ENCODE measurements around the gene ZNF548.

Gene ZNF548

DNA sequence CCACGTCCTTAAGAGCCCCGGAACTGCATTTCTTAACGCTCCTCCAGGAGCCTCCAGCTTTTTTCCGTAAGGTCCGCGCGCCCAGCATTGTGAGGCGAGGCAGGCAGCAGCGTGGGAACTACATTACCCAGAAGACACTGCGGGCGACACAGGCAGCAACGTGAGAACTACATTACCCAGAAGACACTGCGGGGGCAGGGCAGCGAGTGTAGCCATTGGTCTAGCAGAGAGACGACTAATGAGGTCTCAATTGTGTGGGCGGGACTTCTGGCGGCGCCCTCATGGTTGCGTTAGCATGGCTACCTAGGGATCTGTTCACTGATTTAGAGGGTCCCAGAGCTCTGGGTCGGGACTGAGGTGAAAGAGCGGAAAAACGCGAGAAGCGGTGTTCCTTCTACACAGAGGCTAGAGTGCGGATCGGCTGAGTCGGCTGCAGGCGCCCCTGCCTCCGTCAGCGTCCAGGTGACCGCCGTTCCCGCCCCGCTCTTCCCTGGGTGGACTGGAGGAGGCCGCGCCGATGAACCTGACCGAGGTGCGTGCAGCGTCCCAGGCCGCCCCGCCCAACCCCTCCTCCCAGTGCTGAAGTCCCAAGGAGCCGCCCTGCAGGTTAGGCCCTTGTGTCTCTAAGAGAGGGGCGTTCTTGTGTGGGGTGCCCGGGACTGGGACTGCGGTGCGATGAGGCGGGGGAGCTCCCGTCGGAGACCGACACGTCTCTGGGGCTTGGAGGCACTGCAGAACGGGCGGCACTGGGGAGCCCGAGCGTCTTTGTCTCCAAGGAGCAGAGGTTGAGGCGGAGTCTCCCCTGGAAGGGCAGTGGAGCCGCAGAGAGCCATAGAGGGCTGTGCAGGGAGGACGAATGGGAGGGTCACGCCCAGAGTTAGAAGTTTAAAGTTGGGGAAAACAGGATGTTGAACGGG is 45.7 kb downstream of the ZNF548 start, which contains the start of gene ZNF749:
TSS of gene ZNF749 (plus strand) at position 264 of the 917 bp plus-strand sequence. CDS start at position 518, 254 bp downstream.
- TF ChIP-seq, protein P1, sequence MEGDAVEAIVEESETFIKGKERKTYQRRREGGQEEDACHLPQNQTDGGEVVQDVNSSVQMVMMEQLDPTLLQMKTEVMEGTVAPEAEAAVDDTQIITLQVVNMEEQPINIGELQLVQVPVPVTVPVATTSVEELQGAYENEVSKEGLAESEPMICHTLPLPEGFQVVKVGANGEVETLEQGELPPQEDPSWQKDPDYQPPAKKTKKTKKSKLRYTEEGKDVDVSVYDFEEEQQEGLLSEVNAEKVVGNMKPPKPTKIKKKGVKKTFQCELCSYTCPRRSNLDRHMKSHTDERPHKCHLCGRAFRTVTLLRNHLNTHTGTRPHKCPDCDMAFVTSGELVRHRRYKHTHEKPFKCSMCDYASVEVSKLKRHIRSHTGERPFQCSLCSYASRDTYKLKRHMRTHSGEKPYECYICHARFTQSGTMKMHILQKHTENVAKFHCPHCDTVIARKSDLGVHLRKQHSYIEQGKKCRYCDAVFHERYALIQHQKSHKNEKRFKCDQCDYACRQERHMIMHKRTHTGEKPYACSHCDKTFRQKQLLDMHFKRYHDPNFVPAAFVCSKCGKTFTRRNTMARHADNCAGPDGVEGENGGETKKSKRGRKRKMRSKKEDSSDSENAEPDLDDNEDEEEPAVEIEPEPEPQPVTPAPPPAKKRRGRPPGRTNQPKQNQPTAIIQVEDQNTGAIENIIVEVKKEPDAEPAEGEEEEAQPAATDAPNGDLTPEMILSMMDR (conservative IDR thresholded peaks at IDR 0.05), result no peak
- TF ChIP-seq ZFX (IDR thresholded peaks at IDR 0.05), result peak; percentile 72
- H3K27ac ChIP-seq, result peak within 1 kb of the TSS; percentile 70

DNA sequence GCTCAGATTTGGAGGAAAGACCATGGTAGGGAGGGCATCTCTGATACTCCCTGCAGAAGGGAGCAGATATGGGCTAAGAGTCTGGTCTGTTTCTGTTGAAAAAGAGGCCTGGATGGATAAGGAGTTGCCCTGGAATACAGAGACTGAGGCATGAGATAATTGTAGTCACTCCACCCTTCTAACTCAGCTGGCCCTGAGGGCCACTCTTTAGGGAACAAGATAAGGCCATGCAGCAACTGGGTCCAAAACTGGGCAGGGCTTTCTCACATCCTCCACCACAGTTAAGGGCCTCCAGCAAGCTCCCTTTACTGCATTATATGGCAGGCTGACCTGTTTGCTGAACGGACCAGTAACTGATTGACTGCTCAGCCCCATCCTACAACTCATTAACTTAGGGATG is 46.8 kb downstream of the ZNF548 start:
- TF ChIP-seq, protein P1 (conservative IDR thresholded peaks at IDR 0.05), result no peak
- TF ChIP-seq ZFX (IDR thresholded peaks at IDR 0.05), result no peak
- H3K27ac ChIP-seq, result no peak overlapping the region; the same call in 1 of the 2 replicates

DNA sequence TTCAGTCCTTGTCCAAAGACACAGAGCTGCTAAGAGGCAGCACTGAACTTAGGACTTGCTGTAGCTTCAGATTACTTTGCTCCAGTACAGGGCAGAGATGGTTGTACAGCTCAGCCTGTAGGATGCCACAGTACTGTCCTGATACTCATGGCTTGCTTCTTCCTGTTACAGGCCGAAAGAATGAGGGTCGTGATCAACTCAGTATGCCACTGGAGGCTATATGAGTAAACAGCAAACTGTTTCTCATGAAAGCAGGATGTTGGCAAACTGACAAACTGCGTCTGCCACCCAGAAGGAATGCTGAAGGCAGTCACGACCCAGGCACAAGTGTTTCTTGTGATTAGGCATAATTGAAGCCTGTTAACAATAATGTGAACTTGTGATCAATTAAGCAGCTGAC is 48.3 kb downstream of the ZNF548 start:
- H3K27ac ChIP-seq, result no peak overlapping the region
- TF ChIP-seq, protein P1 (conservative IDR thresholded peaks at IDR 0.05), result no peak
- TF ChIP-seq ZFX (IDR thresholded peaks at IDR 0.05), result no peak

DNA sequence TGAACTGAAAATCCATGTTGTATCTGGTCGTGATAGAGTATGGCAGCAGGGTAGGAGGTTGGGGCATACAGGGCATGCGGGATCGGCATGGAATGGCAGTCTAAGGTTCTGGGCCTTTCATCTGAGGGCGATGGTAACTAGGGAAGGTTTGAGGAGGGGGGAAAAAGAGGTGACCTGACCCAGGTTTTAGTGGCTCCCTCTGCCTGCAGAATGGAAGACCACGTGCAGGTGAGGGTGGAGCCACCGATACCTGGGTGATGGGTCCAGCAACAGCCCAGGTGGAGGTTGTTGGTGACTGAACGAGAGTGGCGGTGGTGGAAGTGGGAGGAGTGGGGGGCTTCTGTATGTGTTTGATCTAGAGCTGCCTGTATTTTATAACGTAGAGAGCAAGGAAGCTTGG is 49.3 kb downstream of the ZNF548 start:
- no peak for TF ChIP-seq ZFX (IDR thresholded peaks at IDR 0.05)
- TF ChIP-seq, protein P1 (conservative IDR thresholded peaks at IDR 0.05), result no peak
- no peak overlapping the region for H3K27ac ChIP-seq

DNA sequence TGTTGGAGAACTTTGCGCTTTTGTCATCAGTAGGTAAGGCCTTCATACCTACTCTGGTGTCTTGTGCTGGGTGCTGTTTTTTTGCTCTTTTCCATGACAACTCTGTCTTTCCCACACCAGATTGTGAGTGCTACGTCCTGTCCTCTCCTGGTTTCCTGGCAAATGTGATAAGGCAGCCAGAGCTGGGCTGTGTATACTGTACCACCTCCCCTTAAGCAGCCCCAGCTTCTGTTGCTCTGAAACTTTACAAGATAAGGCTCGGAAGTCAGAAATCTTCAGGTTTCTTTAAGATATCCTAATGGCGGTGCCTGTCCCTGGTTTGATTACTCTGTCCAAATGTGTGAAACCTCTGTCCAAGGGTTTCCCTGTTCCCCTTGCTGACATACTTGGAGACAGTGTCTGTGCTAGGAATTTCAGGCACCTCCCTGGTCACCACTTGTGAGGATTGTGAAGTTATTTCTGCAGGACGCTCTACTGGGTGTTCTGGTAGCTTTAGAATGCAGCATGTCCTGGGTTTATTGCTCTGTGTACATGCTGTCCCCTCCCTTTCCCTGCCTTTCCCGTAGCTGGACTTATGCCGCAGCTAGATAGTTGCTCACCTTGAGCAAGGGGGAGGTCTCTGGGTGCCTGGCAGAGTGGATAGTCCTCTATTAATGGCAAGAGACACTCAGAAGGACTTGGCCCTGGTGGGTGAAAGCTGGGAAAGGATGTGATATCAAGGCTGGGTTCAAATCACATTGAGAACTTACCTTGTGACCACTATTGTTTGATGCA is 52.5 kb downstream of the ZNF548 start:
- H3K27ac ChIP-seq, result no peak overlapping the region
- no peak for TF ChIP-seq ZFX (IDR thresholded peaks at IDR 0.05)
- TF ChIP-seq, protein P1 (conservative IDR thresholded peaks at IDR 0.05), result no peak

DNA sequence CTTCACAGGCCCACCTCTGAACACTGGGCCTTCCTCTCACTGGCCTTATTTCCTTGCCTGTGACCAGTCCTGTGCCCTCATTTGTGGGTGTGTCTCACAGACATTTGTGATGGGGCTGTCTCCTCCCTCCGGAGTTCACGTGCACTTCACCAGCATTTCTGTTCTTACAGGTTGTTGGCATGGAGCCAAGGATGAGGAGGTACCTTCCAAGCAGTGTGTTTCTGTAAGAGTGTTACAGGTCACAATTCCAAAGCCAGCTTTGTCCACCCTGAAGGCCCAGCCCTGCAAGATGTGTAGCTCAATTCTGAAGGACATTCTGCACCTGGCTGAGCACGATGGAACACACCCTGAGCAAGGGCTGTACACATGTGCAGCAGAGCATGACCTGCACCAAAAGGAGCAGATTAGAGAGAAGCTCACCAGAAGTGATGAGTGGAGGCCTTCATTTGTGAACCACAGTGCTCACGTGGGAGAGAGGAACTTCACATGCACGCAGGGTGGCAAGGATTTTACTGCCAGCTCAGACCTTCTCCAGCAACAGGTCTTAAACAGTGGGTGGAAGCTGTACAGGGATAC is 53.6 kb downstream of the ZNF548 start:
- no peak for TF ChIP-seq ZFX (IDR thresholded peaks at IDR 0.05)
- TF ChIP-seq, protein P1 (conservative IDR thresholded peaks at IDR 0.05), result no peak

More for the DNA sequence above, 53.6 kb downstream of the ZNF548 start:
- no peak overlapping the region for H3K27ac ChIP-seq
